HepG2 (cell line): ENCODE data around the gene SYNE2. TPM values are rescaled to one million over a fixed set of nuclear protein-coding genes. Genes with fewer than 3 reads are reported as not detected.

Experiments used
- ATAC-seq: fragments of 200-7000 bp; cut with Tn5 transposase; 3 replicates; pipeline ENCODE4 v1.9.1; 2020; ENCODE audit warnings: mild to moderate bottlenecking, moderate library complexity
- BruUV-seq: library from RNA; stranded (reverse); fragments of 400-500 nt; replicated peaks from 2 replicates; lab custom pipeline; 2021; lab: Mats Ljungman, UMichigan
- CTCF ChIA-PET: fragments of 300-600 bp; formaldehyde crosslinking; extraction: SDS; loops from one replicate; lab custom pipeline; 2021; ENCODE audit warnings: low total read pairs, inconsistent platforms, low intra/inter-chr PET ratio; lab: Yijun Ruan, JAX
- POLR2A ChIA-PET: fragments of 350-600 bp; sonication (Branson Sonifier 250); formaldehyde crosslinking; loops from one replicate; lab custom pipeline; 2020; ENCODE audit warnings: antibody characterized with exemption, inconsistent platforms; lab: Yijun Ruan, JAX
- DNase-seq: peaks from one replicate; pipeline ENCODE4 v3.0.0-alpha.2; 2015; ENCODE audit warnings: low spot score
- FAIRE-seq: peaks from 3 replicates; lab custom pipeline; 2011; peaks lifted over from hg19 to GRCh38; lab: Jason Lieb, UNC
- H2AFZ ChIP-seq: one replicate; pipeline ENCODE4 v1.6.1; 2011; ENCODE audit warnings: low read length, inconsistent platforms
- H3K27ac ChIP-seq: fragments of 300-600 bp; 3 replicates; pipeline ENCODE4 v1.8.0; 2011; ENCODE audit warnings: mixed run types, mild to moderate bottlenecking, mixed read lengths, low read length, inconsistent platforms; ENCODE audit not compliant: insufficient read depth; ENCODE audit errors: extremely low read length
- H3K27me3 ChIP-seq, 2 experiments: fragments of 200-600 bp in 1 of 2; 2 replicates in 1 of 2; 3 replicates in 1 of 2; pipeline versions ENCODE4 v1.6.0 to v1.8.0; 2011; ENCODE audit warnings: low read length in 2 of 2, mild to moderate bottlenecking in 2 of 2, moderate library complexity in 2 of 2, inconsistent platforms in 1 of 2; ENCODE audit not compliant: insufficient read depth in 2 of 2, control insufficient read depth in 1 of 2
- H3K36me3 ChIP-seq, 2 experiments: fragments of 200-600 bp in 1 of 2; replicated peaks in 1 of 2; 2 replicates in 1 of 2; 3 replicates in 1 of 2; pipeline versions ENCODE4 v1.5.1 to v1.8.0; 2011; ENCODE audit warnings: low read length in 2 of 2, inconsistent platforms in 1 of 2; ENCODE audit not compliant: insufficient read depth in 2 of 2, control insufficient read depth in 1 of 2
- H3K4me1 ChIP-seq: 2 replicates; pipeline ENCODE4 v1.5.1; 2012; ENCODE audit warnings: low read length, inconsistent platforms; ENCODE audit not compliant: insufficient read depth
- H3K4me2 ChIP-seq: 2 replicates; pipeline ENCODE4 v1.6.0; 2011; ENCODE audit warnings: low read depth, low read length, inconsistent platforms
- H3K4me3 ChIP-seq, 3 experiments: fragments of 200-600 bp in 1 of 3; sonication (generic), shearing (Covaris generic) in 1 of 3; replicated peaks in 1 of 3; 2 replicates each; pipeline ENCODE4 v1.5.1; 2011 to 2016; ENCODE audit warnings: low read length in 3 of 3, inconsistent platforms in 2 of 3, low read depth in 2 of 3, mild to moderate bottlenecking in 2 of 3, control low read depth in 1 of 3, mixed read lengths in 1 of 3; ENCODE audit not compliant: insufficient read depth in 1 of 3
- H3K79me2 ChIP-seq: one replicate; pipeline ENCODE4 v1.6.1; 2011; ENCODE audit warnings: low read length, inconsistent platforms; ENCODE audit not compliant: insufficient read depth
- H3K9ac ChIP-seq: 2 replicates; pipeline ENCODE4 v1.6.0; 2011; ENCODE audit warnings: mild to moderate bottlenecking, low read depth, low read length, inconsistent platforms; ENCODE audit not compliant: insufficient read depth
- H3K9me3 ChIP-seq: 2 replicates; pipeline ENCODE4 v1.5.1; 2012; ENCODE audit warnings: mild to moderate bottlenecking, low read length
- H4K20me1 ChIP-seq: 2 replicates; pipeline ENCODE4 v1.6.0; 2011; ENCODE audit warnings: inconsistent platforms, mild to moderate bottlenecking, low read length, moderate library complexity; ENCODE audit not compliant: insufficient read depth
- BATF2 ChIP-seq: sonication (generic); formaldehyde crosslinking; IDR thresholded peaks from 2 replicates; pipeline ENCODE4 v1.8.0; 2022; ENCODE audit warnings: mild to moderate bottlenecking, missing genetic modification reagents, moderate library complexity
- DMAP1 ChIP-seq: IDR thresholded peaks from 2 replicates; pipeline ENCODE4 v1.6.1; 2016
- ZFP36L2 ChIP-seq: sonication (generic); formaldehyde crosslinking; IDR thresholded peaks from 2 replicates; pipeline ENCODE4 v1.4.0; 2020; ENCODE audit warnings: missing genetic modification reagents
- ZNF326 ChIP-seq: sonication (generic); formaldehyde crosslinking; IDR thresholded peaks from 2 replicates; pipeline ENCODE4 v1.4.0; 2020; ENCODE audit warnings: missing genetic modification reagents, borderline replicate concordance
- ZNF572 ChIP-seq: sonication (generic); formaldehyde crosslinking; IDR thresholded peaks from 2 replicates; pipeline ENCODE4 v1.5.1; 2020; ENCODE audit warnings: mild to moderate bottlenecking, missing genetic modification reagents
- ZNF781 ChIP-seq: sonication (generic); formaldehyde crosslinking; IDR thresholded peaks from 2 replicates; pipeline ENCODE4 v1.5.1; 2020; ENCODE audit warnings: borderline replicate concordance, mild to moderate bottlenecking, missing genetic modification reagents; ENCODE audit errors: not compliant biosample characterization
- WGBS: methylation state at CpG from one replicate; pipeline ENCODE4 v1.1.6; 2017; ENCODE audit warnings: low lambda C conversion rate; 5-methylcytosine and 5-hydroxymethylcytosine counted together
- in situ Hi-C: cut with HindIII; loops from 2 replicates; pipeline ENCODE4 v1.10.0; 2017; ENCODE audit warnings: low pct_unique_long_range_greater_than_20kb; ENCODE audit not compliant: extremely low pct_ligation_motif_present
- intact Hi-C: fragments of 100-400 bp; cut with micrococcal nuclease; formaldehyde crosslinking; loops from one replicate; pipeline ENCODE4 v1.10.0; 2022; ENCODE audit not compliant: unreplicated experiment
- polyA plus RNA-seq, 8 experiments: library from polyadenylated mRNA; depleted of rRNA in 3 of 8; stranded (reverse) in 7 of 8; unstranded in 1 of 8; fragments of >200 nt; fragmentation: Illumina TruSeq in 4 of 8; extraction: Trizol in 4 of 8; gene quantifications; 2 replicates each; pipeline versions ENCODE4 v1.2.1 to v1.2.3, GENCODE V29; 2011 to 2016; ENCODE audit warnings: low read depth in 4 of 8, missing spikeins in 1 of 8, mixed read lengths in 1 of 8; ENCODE audit not compliant: insufficient read depth in 1 of 8
- total RNA-seq, 5 experiments: library from RNA; depleted of rRNA; stranded (reverse); fragments of >200 nt; fragmentation: Illumina TruSeq; extraction: Trizol; gene quantifications; 2 replicates each; pipeline ENCODE4 v1.2.3, GENCODE V29; 2016; ENCODE audit warnings: low read depth in 1 of 5
- TF ChIP-seq, protein P1 (sequence below): sonication (generic); formaldehyde crosslinking; conservative IDR thresholded peaks from 2 replicates; pipeline ENCODE4 v1.8.0; 2022; ENCODE audit warnings: low read depth, missing genetic modification reagents
- TF ChIP-seq, protein P2 (sequence below): sonication (generic); formaldehyde crosslinking; IDR thresholded peaks from 2 replicates; pipeline ENCODE4 v1.9.0; 2021; ENCODE audit warnings: missing genetic modification reagents, borderline replicate concordance
- TF ChIP-seq, protein P3 (sequence below): sonication (generic); formaldehyde crosslinking; IDR thresholded peaks from 2 replicates; pipeline ENCODE4 v1.5.1; 2020; ENCODE audit warnings: missing genetic modification reagents, mild to moderate bottlenecking, borderline replicate concordance
- TF ChIP-seq, protein P4 (sequence below): sonication (generic); formaldehyde crosslinking; IDR thresholded peaks from 2 replicates; pipeline ENCODE4 v1.4.0; 2020; ENCODE audit warnings: missing genetic modification reagents, borderline replicate concordance
- TF ChIP-seq, protein P5 (sequence below): sonication (generic); formaldehyde crosslinking; IDR thresholded peaks from 2 replicates; pipeline ENCODE4 v1.5.0; 2020; ENCODE audit warnings: missing genetic modification reagents

The SYNE2 gene
- total and polyA plus RNA-seq, 2 of the 13 experiments (the other 11 are each of a cell fraction or from before 2014, with no cell fraction given) = 6.2 to 13.3 TPM

DNA sequence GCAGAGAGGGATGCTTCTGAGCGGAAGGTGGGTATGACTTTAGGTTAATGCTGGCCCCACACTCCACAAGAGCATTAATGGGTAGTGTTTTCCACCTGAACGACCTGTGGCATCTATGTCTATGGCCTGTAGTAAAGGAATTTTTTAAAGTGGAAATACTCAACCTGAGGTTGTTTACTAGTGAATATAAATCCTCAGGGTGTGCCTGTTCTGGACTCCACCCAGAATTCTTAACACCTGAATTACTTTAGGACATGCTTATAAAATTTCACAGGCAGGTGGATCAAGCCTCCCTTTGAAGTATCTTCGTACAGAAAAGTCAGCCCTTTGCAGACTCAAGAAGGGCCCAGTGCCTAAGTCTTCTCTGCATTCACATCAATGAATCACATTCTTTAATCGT is 245.3 kb downstream of the SYNE2 start:
- in situ Hi-C loops = no loop called here
- DNase-seq = no peak
- FAIRE-seq = no peak
- WGBS = 78% methylated on average over 4 of the region's 4 CpGs
- intact Hi-C loops = no loop called here
- Histone ChIP-seq H4K20me1 (no peaks in the 10 kb centered on the region), H3K4me3 (no peak overlapping the region), H3K36me3 (no peaks in the 10 kb centered on the region; a peak in 1 of 5 replicates), H3K4me2 (no peak overlapping the region), H2AFZ (no peak overlapping the region), H3K9me3 (no peaks in the 10 kb centered on the region), H3K4me1 (no peaks in the 10 kb centered on the region), H3K27ac (no peak overlapping the region), H3K27me3 (no peaks in the 10 kb centered on the region), H3K79me2 (no peaks in the 10 kb centered on the region), H3K9ac (no peak overlapping the region)
- no TSS peak for BruUV-seq
- ChIA-PET POLR2A (no interaction called here), CTCF (no interaction called here)
- no peak for ATAC-seq
- TF ChIP-seq, protein P1, sequence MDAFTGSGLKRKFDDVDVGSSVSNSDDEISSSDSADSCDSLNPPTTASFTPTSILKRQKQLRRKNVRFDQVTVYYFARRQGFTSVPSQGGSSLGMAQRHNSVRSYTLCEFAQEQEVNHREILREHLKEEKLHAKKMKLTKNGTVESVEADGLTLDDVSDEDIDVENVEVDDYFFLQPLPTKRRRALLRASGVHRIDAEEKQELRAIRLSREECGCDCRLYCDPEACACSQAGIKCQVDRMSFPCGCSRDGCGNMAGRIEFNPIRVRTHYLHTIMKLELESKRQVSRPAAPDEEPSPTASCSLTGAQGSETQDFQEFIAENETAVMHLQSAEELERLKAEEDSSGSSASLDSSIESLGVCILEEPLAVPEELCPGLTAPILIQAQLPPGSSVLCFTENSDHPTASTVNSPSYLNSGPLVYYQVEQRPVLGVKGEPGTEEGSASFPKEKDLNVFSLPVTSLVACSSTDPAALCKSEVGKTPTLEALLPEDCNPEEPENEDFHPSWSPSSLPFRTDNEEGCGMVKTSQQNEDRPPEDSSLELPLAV (CRISPR knock-in tag) = no peak
- TF ChIP-seq BATF2 (no peak), ZNF326 (no peak), ZNF572 (CRISPR knock-in tag) (no peak), ZFP36L2 (no peak), DMAP1 (CRISPR knock-in tag) (no peak), ZNF781 (CRISPR knock-in tag) (no peak)
- TF ChIP-seq, protein P2, sequence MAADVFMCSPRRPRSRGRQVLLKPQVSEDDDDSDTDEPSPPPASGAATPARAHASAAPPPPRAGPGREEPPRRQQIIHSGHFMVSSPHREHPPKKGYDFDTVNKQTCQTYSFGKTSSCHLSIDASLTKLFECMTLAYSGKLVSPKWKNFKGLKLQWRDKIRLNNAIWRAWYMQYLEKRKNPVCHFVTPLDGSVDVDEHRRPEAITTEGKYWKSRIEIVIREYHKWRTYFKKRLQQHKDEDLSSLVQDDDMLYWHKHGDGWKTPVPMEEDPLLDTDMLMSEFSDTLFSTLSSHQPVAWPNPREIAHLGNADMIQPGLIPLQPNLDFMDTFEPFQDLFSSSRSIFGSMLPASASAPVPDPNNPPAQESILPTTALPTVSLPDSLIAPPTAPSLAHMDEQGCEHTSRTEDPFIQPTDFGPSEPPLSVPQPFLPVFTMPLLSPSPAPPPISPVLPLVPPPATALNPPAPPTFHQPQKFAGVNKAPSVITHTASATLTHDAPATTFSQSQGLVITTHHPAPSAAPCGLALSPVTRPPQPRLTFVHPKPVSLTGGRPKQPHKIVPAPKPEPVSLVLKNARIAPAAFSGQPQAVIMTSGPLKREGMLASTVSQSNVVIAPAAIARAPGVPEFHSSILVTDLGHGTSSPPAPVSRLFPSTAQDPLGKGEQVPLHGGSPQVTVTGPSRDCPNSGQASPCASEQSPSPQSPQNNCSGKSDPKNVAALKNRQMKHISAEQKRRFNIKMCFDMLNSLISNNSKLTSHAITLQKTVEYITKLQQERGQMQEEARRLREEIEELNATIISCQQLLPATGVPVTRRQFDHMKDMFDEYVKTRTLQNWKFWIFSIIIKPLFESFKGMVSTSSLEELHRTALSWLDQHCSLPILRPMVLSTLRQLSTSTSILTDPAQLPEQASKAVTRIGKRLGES = no peak
- TF ChIP-seq, protein P3, sequence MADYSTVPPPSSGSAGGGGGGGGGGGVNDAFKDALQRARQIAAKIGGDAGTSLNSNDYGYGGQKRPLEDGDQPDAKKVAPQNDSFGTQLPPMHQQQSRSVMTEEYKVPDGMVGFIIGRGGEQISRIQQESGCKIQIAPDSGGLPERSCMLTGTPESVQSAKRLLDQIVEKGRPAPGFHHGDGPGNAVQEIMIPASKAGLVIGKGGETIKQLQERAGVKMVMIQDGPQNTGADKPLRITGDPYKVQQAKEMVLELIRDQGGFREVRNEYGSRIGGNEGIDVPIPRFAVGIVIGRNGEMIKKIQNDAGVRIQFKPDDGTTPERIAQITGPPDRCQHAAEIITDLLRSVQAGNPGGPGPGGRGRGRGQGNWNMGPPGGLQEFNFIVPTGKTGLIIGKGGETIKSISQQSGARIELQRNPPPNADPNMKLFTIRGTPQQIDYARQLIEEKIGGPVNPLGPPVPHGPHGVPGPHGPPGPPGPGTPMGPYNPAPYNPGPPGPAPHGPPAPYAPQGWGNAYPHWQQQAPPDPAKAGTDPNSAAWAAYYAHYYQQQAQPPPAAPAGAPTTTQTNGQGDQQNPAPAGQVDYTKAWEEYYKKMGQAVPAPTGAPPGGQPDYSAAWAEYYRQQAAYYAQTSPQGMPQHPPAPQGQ (CRISPR knock-in tag) = no peak
- TF ChIP-seq, protein P4, sequence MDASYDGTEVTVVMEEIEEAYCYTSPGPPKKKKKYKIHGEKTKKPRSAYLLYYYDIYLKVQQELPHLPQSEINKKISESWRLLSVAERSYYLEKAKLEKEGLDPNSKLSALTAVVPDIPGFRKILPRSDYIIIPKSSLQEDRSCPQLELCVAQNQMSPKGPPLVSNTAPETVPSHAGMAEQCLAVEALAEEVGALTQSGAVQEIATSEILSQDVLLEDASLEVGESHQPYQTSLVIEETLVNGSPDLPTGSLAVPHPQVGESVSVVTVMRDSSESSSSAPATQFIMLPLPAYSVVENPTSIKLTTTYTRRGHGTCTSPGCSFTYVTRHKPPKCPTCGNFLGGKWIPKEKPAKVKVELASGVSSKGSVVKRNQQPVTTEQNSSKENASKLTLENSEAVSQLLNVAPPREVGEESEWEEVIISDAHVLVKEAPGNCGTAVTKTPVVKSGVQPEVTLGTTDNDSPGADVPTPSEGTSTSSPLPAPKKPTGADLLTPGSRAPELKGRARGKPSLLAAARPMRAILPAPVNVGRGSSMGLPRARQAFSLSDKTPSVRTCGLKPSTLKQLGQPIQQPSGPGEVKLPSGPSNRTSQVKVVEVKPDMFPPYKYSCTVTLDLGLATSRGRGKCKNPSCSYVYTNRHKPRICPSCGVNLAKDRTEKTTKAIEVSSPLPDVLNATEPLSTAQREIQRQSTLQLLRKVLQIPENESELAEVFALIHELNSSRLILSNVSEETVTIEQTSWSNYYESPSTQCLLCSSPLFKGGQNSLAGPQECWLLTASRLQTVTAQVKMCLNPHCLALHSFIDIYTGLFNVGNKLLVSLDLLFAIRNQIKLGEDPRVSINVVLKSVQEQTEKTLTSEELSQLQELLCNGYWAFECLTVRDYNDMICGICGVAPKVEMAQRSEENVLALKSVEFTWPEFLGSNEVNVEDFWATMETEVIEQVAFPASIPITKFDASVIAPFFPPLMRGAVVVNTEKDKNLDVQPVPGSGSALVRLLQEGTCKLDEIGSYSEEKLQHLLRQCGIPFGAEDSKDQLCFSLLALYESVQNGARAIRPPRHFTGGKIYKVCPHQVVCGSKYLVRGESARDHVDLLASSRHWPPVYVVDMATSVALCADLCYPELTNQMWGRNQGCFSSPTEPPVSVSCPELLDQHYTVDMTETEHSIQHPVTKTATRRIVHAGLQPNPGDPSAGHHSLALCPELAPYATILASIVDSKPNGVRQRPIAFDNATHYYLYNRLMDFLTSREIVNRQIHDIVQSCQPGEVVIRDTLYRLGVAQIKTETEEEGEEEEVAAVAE (CRISPR knock-in tag) = no peak
- TF ChIP-seq, protein P5, sequence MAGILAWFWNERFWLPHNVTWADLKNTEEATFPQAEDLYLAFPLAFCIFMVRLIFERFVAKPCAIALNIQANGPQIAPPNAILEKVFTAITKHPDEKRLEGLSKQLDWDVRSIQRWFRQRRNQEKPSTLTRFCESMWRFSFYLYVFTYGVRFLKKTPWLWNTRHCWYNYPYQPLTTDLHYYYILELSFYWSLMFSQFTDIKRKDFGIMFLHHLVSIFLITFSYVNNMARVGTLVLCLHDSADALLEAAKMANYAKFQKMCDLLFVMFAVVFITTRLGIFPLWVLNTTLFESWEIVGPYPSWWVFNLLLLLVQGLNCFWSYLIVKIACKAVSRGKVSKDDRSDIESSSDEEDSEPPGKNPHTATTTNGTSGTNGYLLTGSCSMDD = no peak
